Right atrium auricular region (tissue), 2 donors: ENCODE measurements around the gene JUND. TPM values are rescaled to one million over a fixed set of nuclear protein-coding genes. Genes with fewer than 3 reads are reported as not detected.

Source experiments
- DNase-seq: peaks from one replicate; pipeline ENCODE4 v3.0.0-alpha.2; 2019; ENCODE audit warnings: low spot score
- H3K27ac ChIP-seq, 2 donors: fragments of 200-600 bp; sonication (generic); 1 replicate in 1 of 2; 2 replicates in 1 of 2; pipeline ENCODE4 v1.5.1; 2016 to 2019
- H3K27me3 ChIP-seq, 2 donors: fragments of 200-600 bp; sonication (generic); one replicate each; pipeline versions ENCODE4 v1.5.1 to v1.6.0; 2017 to 2019
- H3K36me3 ChIP-seq: fragments of 200-600 bp; sonication (generic); one replicate; pipeline ENCODE4 v1.5.1; 2016
- H3K4me1 ChIP-seq, 2 donors: fragments of 200-600 bp; sonication (generic); one replicate each; pipeline versions ENCODE4 v1.5.1 to v1.6.0; 2017 to 2019
- H3K4me3 ChIP-seq, 2 donors: fragments of 200-600 bp; sonication (generic); 1 replicate in 1 of 2; 2 replicates in 1 of 2; pipeline ENCODE4 v1.5.1; 2017 to 2019; ENCODE audit warnings: mild to moderate bottlenecking in 1 of 2, moderate library complexity in 1 of 2
- H3K9me3 ChIP-seq, 2 donors: fragments of 200-600 bp; sonication (generic); one replicate each; pipeline ENCODE4 v1.5.1; 2019
- CTCF ChIP-seq, 2 donors: fragments of 200-600 bp; sonication (generic); IDR thresholded peaks; one replicate each; pipeline ENCODE4 v1.5.1; 2019; ENCODE audit warnings: antibody characterized with exemption in 2 of 2
- microRNA-seq, 2 donors: library from miRNA; unstranded; fragments of <30 nt; microRNA quantifications; one replicate each; pipeline ENCODE4, GENCODE V29; 2016 to 2017; ENCODE audit warnings: borderline number of aligned reads in 2 of 2, borderline replicate concordance in 1 of 2
- total RNA-seq, 2 donors: library from RNA; depleted of rRNA; stranded (reverse); fragments of >200 nt; gene quantifications; one replicate each; pipeline ENCODE4 v1.1.0, GENCODE V29; 2016

JUND gene
- total RNA-seq, 2 donors from 2014 or later = 240 to 420 TPM

DNA sequence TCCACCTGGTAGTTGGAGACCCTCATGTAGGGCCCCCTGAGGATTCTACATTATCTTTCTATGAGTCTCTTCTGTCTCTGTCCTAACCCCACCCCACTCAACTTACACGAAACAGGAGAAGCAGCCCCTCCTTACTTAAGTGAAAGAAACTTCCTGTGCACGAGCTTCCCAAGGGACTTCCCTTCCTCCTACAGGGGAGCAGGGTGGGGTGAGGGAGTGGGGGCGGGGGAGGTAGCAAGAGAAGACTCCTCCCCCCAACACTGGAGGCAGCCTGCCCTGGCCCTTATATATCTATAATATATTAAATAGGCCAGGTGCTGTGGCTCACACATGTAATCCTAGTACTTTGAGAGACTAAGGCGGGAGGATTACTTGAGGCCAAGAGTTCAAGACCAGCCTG is 49.6 kb downstream of the JUND start:
- no peak for DNase-seq
- H3K27ac ChIP-seq = no peak overlapping the region
- H3K9me3 ChIP-seq = peaks cover 0 to 12% of the 10 kb centered on the region in 2 donors
- H3K36me3 ChIP-seq = no peaks in the 10 kb centered on the region
- H3K4me3 ChIP-seq = no peak overlapping the region
- no peaks in the 10 kb centered on the region for H3K27me3 ChIP-seq
- H3K4me1 ChIP-seq = peaks cover 0 to 25% of the 10 kb centered on the region in 2 donors
- TF ChIP-seq CTCF (IDR thresholded peaks at IDR 0.05) = no peak

GRCh38 chr19:18230941-18231734 is 50.3 kb downstream of the JUND start:
- TF ChIP-seq CTCF (IDR thresholded peaks at IDR 0.05) = no peak
- no peak overlapping the region for H3K27ac ChIP-seq
- peaks cover 0 to 28% of the 10 kb centered on the region in 2 donors for H3K4me1 ChIP-seq
- H3K4me3 ChIP-seq = no peak overlapping the region
- peaks cover 0 to 12% of the 10 kb centered on the region in 2 donors for H3K9me3 ChIP-seq
- DNase-seq = no peak
- no peaks in the 10 kb centered on the region for H3K36me3 ChIP-seq
- H3K27me3 ChIP-seq = peaks cover 0 to 2% of the 10 kb centered on the region in 2 donors

DNA sequence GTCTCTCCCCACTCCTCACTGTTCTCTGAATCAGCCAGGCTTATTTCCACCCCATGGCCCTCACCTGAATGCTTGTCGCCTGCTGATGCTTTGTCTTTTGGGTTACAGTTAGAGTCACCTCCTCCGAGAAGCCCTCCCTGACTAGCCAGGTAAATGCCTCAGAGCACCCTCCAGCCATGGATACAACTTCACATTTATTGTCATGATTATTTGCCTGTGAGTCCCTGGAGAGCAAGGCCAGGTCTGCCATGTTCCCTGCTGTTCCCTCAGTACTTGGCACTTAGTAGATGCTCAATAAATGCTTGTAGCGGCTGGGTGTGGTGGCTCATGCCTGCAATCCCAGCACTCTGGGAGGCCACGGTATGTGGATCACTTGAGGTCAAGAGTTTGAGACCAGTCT is 51.5 kb downstream of the JUND start:
- Histone ChIP-seq H3K4me1 (peaks cover 0 to 40% of the 10 kb centered on the region in 2 donors), H3K4me3 (no peak overlapping the region), H3K27me3 (peaks cover 0 to 12% of the 10 kb centered on the region in 2 donors), H3K27ac (no peak overlapping the region), H3K9me3 (peaks cover 0 to 12% of the 10 kb centered on the region in 2 donors), H3K36me3 (no peaks in the 10 kb centered on the region)
- TF ChIP-seq CTCF (IDR thresholded peaks at IDR 0.05) = no peak
- DNase-seq = no peak

Small RNAs within 50 kb of the gene (microRNA-seq; reads per million reads assigned to microRNA genes)
- gene MIR3188 = 0.71 to 7.1 reads per million in 2 donors

Other genes with a start within 250 kb of the JUND start
- under 1 TPM; 0.22 to 0.75 TPM for gene IL12RB1, start 194.7 kb downstream of the JUND start, total RNA-seq
- gene MAST3, start 183.8 kb downstream of the JUND start, total RNA-seq = 1 to 10 TPM; 5.8 to 7.5 TPM
- gene PIK3R2, start 128.5 kb downstream of the JUND start, total RNA-seq = 10 to 100 TPM; 18.7 to 19.0 TPM
- gene IFI30, start 107.8 kb downstream of the JUND start, total RNA-seq = 10 to 100 TPM in 1 of 2 donors, 1 to 10 TPM in 1; 8.1 to 43.2 TPM
- gene MPV17L2, start 88.4 kb downstream of the JUND start, total RNA-seq = 10 to 100 TPM; 28.3 to 40.8 TPM
- gene RAB3A, start 77.6 kb downstream of the JUND start, total RNA-seq = 10 to 100 TPM in 1 of 2 donors, 1 to 10 TPM in 1; 8.6 to 27.0 TPM
- gene PDE4C, start 55.2 kb downstream of the JUND start, total RNA-seq = 1 to 10 TPM in 1 of 2 donors, not detected in 1; 1.4 TPM
- 1 to 10 TPM in 1 of 2 donors, under 1 TPM in 1; 0.52 to 1.5 TPM for gene IQCN, start 7.2 kb downstream of the JUND start, total RNA-seq
- 10 to 100 TPM; 68.5 to 97.3 TPM for gene LSM4, start 41.5 kb upstream of the JUND start, total RNA-seq
- 10 to 100 TPM; 16.4 to 20.6 TPM for gene PGPEP1, start 59.0 kb upstream of the JUND start, total RNA-seq
- gene GDF15, start 104.5 kb upstream of the JUND start, total RNA-seq = 1 to 10 TPM; 1.1 to 2.7 TPM
- gene LRRC25, start 116.0 kb upstream of the JUND start, total RNA-seq = 1 to 10 TPM; 2.6 to 6.8 TPM
- 10 to 100 TPM; 31.7 to 59.5 TPM for gene SSBP4, start 137.8 kb upstream of the JUND start, total RNA-seq
- gene ISYNA1, start 156.5 kb upstream of the JUND start, total RNA-seq = 10 to 100 TPM; 24.1 to 49.4 TPM
- 10 to 100 TPM; 12.4 to 17.5 TPM for gene ELL, start 240.4 kb upstream of the JUND start, total RNA-seq